K562 (cell line): Measurements from ENCODE around the gene CCDC18. TPM values are rescaled to one million over a fixed set of nuclear protein-coding genes. Genes with fewer than 3 reads are reported as not detected.

Experiments used
- EP300 ChIP-seq: IDR thresholded peaks from 2 replicates; pipeline ENCODE4 v1.6.1; 2012; ENCODE audit warnings: low read length, improper control_type of control experiment
- ESRRA ChIP-seq: fragments of 450-650 bp; IDR thresholded peaks from 2 replicates; pipeline ENCODE4 v1.6.1; 2014; ENCODE audit warnings: low read depth, mild to moderate bottlenecking, moderate library complexity, borderline replicate concordance
- KDM2B ChIP-seq: fragments of 250-450 bp; sonication (Bioruptor Pico); IDR thresholded peaks from 2 replicates; pipeline ENCODE4 v1.8.0; 2021; ENCODE audit warnings: mild to moderate bottlenecking, moderate library complexity
- MEIS2 ChIP-seq: fragments of 450-650 bp; IDR thresholded peaks from 2 replicates; pipeline ENCODE4 v1.6.1; 2014; ENCODE audit warnings: mild to moderate bottlenecking; ENCODE audit not compliant: partially characterized antibody
- MLLT1 ChIP-seq, 2 experiments: fragments of 450-650 bp; IDR thresholded peaks; 2 replicates each; pipeline ENCODE4 v1.6.1; 2016
- PCBP1 ChIP-seq: fragments of 200-400 bp; formaldehyde crosslinking; IDR thresholded peaks from 2 replicates; pipeline ENCODE4 v1.6.1; 2018; ENCODE audit warnings: mild to moderate bottlenecking, low read depth, low read length; ENCODE audit not compliant: poor library complexity, severe bottlenecking
- PRMT5 ChIP-seq: sonication (generic); formaldehyde crosslinking; IDR thresholded peaks from 2 replicates; pipeline ENCODE4 v1.5.0; 2020; ENCODE audit warnings: missing genetic modification reagents
- RUNX1 ChIP-seq: sonication (generic); IDR thresholded peaks from 2 replicates; pipeline ENCODE4 v1.6.1; 2016; ENCODE audit warnings: antibody characterized with exemption, low read depth
- SAP30 ChIP-seq: fragments of 200-600 bp; sonication (generic); IDR thresholded peaks from 2 replicates; pipeline ENCODE4 v1.6.1; 2012; ENCODE audit warnings: borderline replicate concordance, low read depth, mild to moderate bottlenecking, moderate library complexity, low read length, control low read depth, inconsistent platforms; ENCODE audit not compliant: insufficient read depth, poor library complexity, severe bottlenecking
- STAT6 ChIP-seq: sonication (generic); formaldehyde crosslinking; IDR thresholded peaks from 2 replicates; pipeline ENCODE4 v1.8.1; 2023; ENCODE audit warnings: mild to moderate bottlenecking, missing genetic modification reagents
- TAF7 ChIP-seq: fragments of 450-650 bp; IDR thresholded peaks from 2 replicates; pipeline ENCODE4 v1.6.1; 2016; ENCODE audit warnings: missing genetic modification characterization, missing compliant biosample characterization
- TAF9B ChIP-seq: fragments of 450-650 bp; IDR thresholded peaks from 2 replicates; pipeline ENCODE4 v1.6.1; 2018; ENCODE audit warnings: mild to moderate bottlenecking; ENCODE audit not compliant: partially characterized antibody
- ZBTB11 ChIP-seq, 3 experiments: fragments of 200-800 bp in 1 of 3; fragments of 250-450 bp in 1 of 3; fragments of 450-650 bp in 1 of 3; sonication (Bioruptor Pico) in 1 of 3; sonication (Bioruptor generic) in 1 of 3; formaldehyde crosslinking in 1 of 3; IDR thresholded peaks; 2 replicates each; pipeline versions ENCODE4 v1.6.1 to v1.8.0; 2016 to 2022; ENCODE audit warnings: mild to moderate bottlenecking in 2 of 3, missing genetic modification characterization in 2 of 3, missing compliant biosample characterization in 1 of 3, moderate library complexity in 1 of 3
- ZFPM2 ChIP-seq: fragments of 250-450 bp; sonication (Bioruptor Pico); IDR thresholded peaks from 2 replicates; pipeline ENCODE4 v1.5.1; 2022; ENCODE audit warnings: mild to moderate bottlenecking
- ZNF639 ChIP-seq, 2 experiments: fragments of 200-800 bp in 1 of 2; sonication (Bioruptor generic) in 1 of 2; sonication (generic) in 1 of 2; formaldehyde crosslinking in 1 of 2; IDR thresholded peaks in 1 of 2; conservative IDR thresholded peaks in 1 of 2; 2 replicates each; pipeline versions ENCODE4 v1.5.0 to v1.6.1; 2016 to 2020; ENCODE audit warnings: missing compliant biosample characterization in 1 of 2, missing genetic modification characterization in 1 of 2, missing genetic modification reagents in 1 of 2
- polyA plus RNA-seq, 8 experiments: library from polyadenylated mRNA; depleted of rRNA in 4 of 8; stranded (reverse) in 5 of 8; unstranded in 3 of 8; fragments of >200 nt; fragmentation: Nextera tagmentation in 2 of 8; fragmentation: Illumina TruSeq in 1 of 8; extraction: Ambion mirVana in 2 of 8; extraction: Trizol in 1 of 8; gene quantifications; 2 replicates each; pipeline versions ENCODE4 v1.2.1 to v1.2.3, GENCODE V29; 2011 to 2014; ENCODE audit warnings: inconsistent platforms in 1 of 8, missing spikeins in 1 of 8
- total RNA-seq, 7 experiments: library from RNA; depleted of rRNA in 6 of 7; stranded (reverse); fragments of >200 nt in 6 of 7; fragmentation: Illumina TruSeq in 2 of 7; extraction: Trizol in 2 of 7; gene quantifications; 2 replicates each; pipeline versions ENCODE4 v1.2.1 to v1.2.3, GENCODE V29; 2011 to 2021; ENCODE audit warnings: low replicate concordance in 1 of 7

CCDC18 gene
- total and polyA plus RNA-seq, 9 of the 15 experiments (the other 6 are each of a cell fraction or from before 2014, with no cell fraction given), result 19.5 to 34.2 (median 24.3) TPM

GRCh38 chr1:93180723-93181613 lies at the start of gene CCDC18 (continued):
- TF ChIP-seq STAT6 (CRISPR knock-in tag) (no peak), MLLT1 (IDR thresholded peaks at IDR 0.05) (peak in 1 of 2 experiments; percentile 81; a peak in 2 of 4 replicates), ZNF639 (CRISPR knock-in tag; conservative IDR thresholded peaks at IDR 0.05 in 1 of 2, IDR thresholded peaks at IDR 0.05 in 1 of 2) (peak in 1 of 2 experiments; percentile 13; a peak in 1 of 4 replicates), EP300 (peak; percentile 58), PRMT5 (CRISPR knock-in tag) (no peak), TAF9B (peak; percentile 48), ZFPM2 (no peak), MEIS2 (peak; percentile 38), PCBP1 (peak; percentile 7), RUNX1 (no peak), ZBTB11 (CRISPR knock-in tag; IDR thresholded peaks at IDR 0.05) (peak in 1 of 3 experiments; percentile 69; a peak in 2 of 6 replicates), ESRRA (peak; percentile 32; the same call in 1 of the 2 replicates), TAF7 (tag) (peak; percentile 66; the same call in 1 of the 2 replicates), KDM2B (0 out of 2 replicates have a peak, but pooled peaks have one; percentile 57), SAP30 (peak; percentile 97)
